NCI-H187 treated with DMSO at 0.1 percent for 48 hours (cell line): Measurements from ENCODE around the gene ZNF500.
A peak's percentile ranks its signal among the peaks of the same experiment; 100 is the strongest.
"Not testable (repeated sequence)": the region's sequence is repeated elsewhere in the genome, so short reads cannot be mapped to it uniquely, and the experiment has no call there.

Experiments used
- DNase-seq: peaks from one replicate; lab custom pipeline; 2025; lab: John Stamatoyannopoulos, UW

The ZNF500 gene

GRCh38 chr16:4745274-4745569 lies 21.7 kb downstream of the ZNF500 start:
- no peak for DNase-seq

GRCh38 chr16:4744555-4745273 lies 22.2 kb downstream of the ZNF500 start:
- DNase-seq = no peak

- no peak for DNase-seq
These were observed 23.6 kb downstream of the ZNF500 start for GRCh38 chr16:4743226-4743878.

- DNase-seq = not testable (repeated sequence)
These were observed 28.6 kb downstream of the ZNF500 start for GRCh38 chr16:4738370-4738769.

- DNase-seq = no peak
These were observed 29.4 kb downstream of the ZNF500 start for GRCh38 chr16:4737545-4737944.

- no peak for DNase-seq
These were observed 30.4 kb downstream of the ZNF500 start for GRCh38 chr16:4736546-4736945.

- DNase-seq = no peak
These were observed 32.0 kb downstream of the ZNF500 start for GRCh38 chr16:4734730-4735535.

GRCh38 chr16:4734063-4734729 lies 32.8 kb downstream of the ZNF500 start, which contains the start of the genes ANKS3 and DNAAF8:
Gene ANKS3, minus strand, starts transcription at chr16:4734271. Its CDS starts 4,122 bp downstream, at chr16:4730149.
Gene DNAAF8, plus strand, starts transcription at chr16:4734537. Its CDS starts 1,978 bp downstream, at chr16:4736515.
- peak; percentile 22 for DNase-seq

- DNase-seq = no peak
These were observed 33.3 kb downstream of the ZNF500 start for GRCh38 chr16:4733747-4734062.

GRCh38 chr16:4733211-4733742 lies 33.7 kb downstream of the ZNF500 start:
- DNase-seq = no peak

- DNase-seq = no peak
These were observed 37.1 kb downstream of the ZNF500 start for GRCh38 chr16:4729876-4730275.

GRCh38 chr16:4728676-4729075 lies 38.3 kb downstream of the ZNF500 start:
- DNase-seq = no peak

- DNase-seq = no peak
These were observed 40.3 kb downstream of the ZNF500 start for GRCh38 chr16:4726616-4727015.

- DNase-seq = no peak
These were observed 42.2 kb downstream of the ZNF500 start for GRCh38 chr16:4724661-4725270.

- no peak for DNase-seq
These were observed 43.7 kb downstream of the ZNF500 start for GRCh38 chr16:4723071-4723767.

- no peak for DNase-seq
These were observed 48.5 kb downstream of the ZNF500 start for GRCh38 chr16:4718466-4718865.

GRCh38 chr16:4714996-4715395 lies 52.0 kb downstream of the ZNF500 start:
- DNase-seq = no peak

- DNase-seq = no peak
These were observed 53.1 kb downstream of the ZNF500 start for GRCh38 chr16:4713663-4714501.

- no peak for DNase-seq
These were observed 57.5 kb downstream of the ZNF500 start for GRCh38 chr16:4709481-4709880.

GRCh38 chr16:4706871-4707270 lies 60.1 kb downstream of the ZNF500 start:
- no peak for DNase-seq
